Upper lobe of left lung (tissue), 6 donors: Measurements from ENCODE around the gene LOX. TPM values are rescaled to one million over a fixed set of nuclear protein-coding genes. Genes with fewer than 3 reads are reported as not detected.

Source experiments
- ATAC-seq, 2 donors: fragments of 200-7000 bp; cut with Tn5 transposase; one replicate each; pipeline ENCODE4 v1.9.1; 2022; ENCODE audit warnings: mild to moderate bottlenecking in 2 of 2, moderate library complexity in 2 of 2; ENCODE audit not compliant: low FRiP score in 2 of 2
- DNase-seq, 2 donors: peaks; one replicate each; pipeline ENCODE4 v3.0.0-alpha.2; 2019 to 2020
- H3K27ac ChIP-seq, 4 donors: fragments of 200-600 bp; sonication (generic); one replicate each; pipeline ENCODE4 v1.5.1; 2016 to 2019
- H3K27me3 ChIP-seq, 4 donors: fragments of 200-600 bp; sonication (generic); one replicate each; pipeline ENCODE4 v1.5.1; 2017 to 2019
- H3K36me3 ChIP-seq, 4 donors: fragments of 200-600 bp; sonication (generic); one replicate each; pipeline ENCODE4 v1.5.1; 2016 to 2019
- H3K4me1 ChIP-seq, 4 donors: fragments of 200-600 bp; sonication (generic); one replicate each; pipeline ENCODE4 v1.5.1; 2018 to 2019
- H3K4me3 ChIP-seq, 4 donors: fragments of 200-600 bp; sonication (generic); one replicate each; pipeline ENCODE4 v1.5.1; 2017 to 2019; ENCODE audit warnings: mild to moderate bottlenecking in 2 of 4, moderate library complexity in 1 of 4
- H3K9me3 ChIP-seq, 4 donors: fragments of 200-600 bp; sonication (generic); one replicate each; pipeline ENCODE4 v1.5.1; 2018 to 2019
- EP300 ChIP-seq, 4 donors: sonication (generic); formaldehyde crosslinking; IDR thresholded peaks; one replicate each; pipeline ENCODE4 v1.5.1; 2017; ENCODE audit warnings: antibody characterized with exemption in 4 of 4, control low read depth in 2 of 4
- POLR2A ChIP-seq, 4 donors: fragments of 450-650 bp; IDR thresholded peaks; one replicate each; pipeline ENCODE4 v1.5.1; 2016 to 2017; ENCODE audit warnings: antibody characterized with exemption in 4 of 4, mild to moderate bottlenecking in 2 of 4
- POLR2AphosphoS5 ChIP-seq, 2 donors: sonication (generic); formaldehyde crosslinking; IDR thresholded peaks; one replicate each; pipeline ENCODE4 v1.5.1; 2017; ENCODE audit warnings: antibody characterized with exemption in 2 of 2
- WGBS, 2 donors: methylation state at CpG; one replicate each; pipeline ENCODE4 v1.1.5; 2017 to 2018; 5-methylcytosine and 5-hydroxymethylcytosine counted together
- total RNA-seq, 6 donors: library from RNA; depleted of rRNA in 4 of 6; stranded (reverse); fragments of >200 nt in 4 of 6; gene quantifications; one replicate each; pipeline versions ENCODE4 v1.1.0 to v1.2.1, GENCODE V29; 2016 to 2021
- TF ChIP-seq, protein P1 (sequence below), 6 experiments: fragments of 450-650 bp in 4 of 6; fragments of 200-600 bp in 2 of 6; sonication (generic) in 2 of 6; IDR thresholded peaks; one replicate each; pipeline ENCODE4 v1.5.1; 2016 to 2019; ENCODE audit warnings: antibody characterized with exemption in 6 of 6
- donor health status: DM: no; HTN: no; CAD: no; lungs with moderate emphysema.
- donor health status: DM: no; HTN: yes; CAD: no; lungs with severe emphysema.

LOX gene
- total RNA-seq, 6 donors from 2014 or later: 5.2 to 48.7 (median 23.9) TPM

DNA sequence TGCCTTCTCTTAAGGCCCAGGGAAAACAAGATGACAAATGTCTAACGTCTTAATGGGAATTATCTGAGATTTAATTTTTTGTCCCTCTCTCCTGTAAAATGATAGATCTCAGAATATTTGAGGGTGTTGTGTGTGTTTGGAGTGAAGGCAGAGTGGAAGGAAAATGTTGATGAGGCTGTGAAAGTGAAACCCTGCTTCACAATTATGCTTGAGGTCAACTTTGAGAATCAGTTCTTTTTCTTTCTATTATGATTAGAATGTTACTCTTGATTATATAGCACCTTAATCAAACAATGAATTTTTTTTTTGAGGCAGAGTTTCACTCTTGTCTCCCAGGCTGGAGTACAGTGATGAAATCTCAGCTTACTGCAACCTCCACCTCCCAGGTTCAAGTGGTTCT lies 5.5 kb upstream of the LOX start:
- Histone ChIP-seq H3K4me3 (no peak overlapping the region), H3K36me3 (no peaks in the 10 kb centered on the region), H3K27me3 (no peaks in the 10 kb centered on the region), H3K27ac (no peak overlapping the region), H3K4me1 (peaks cover 0 to 2% (median 2%) of the 10 kb centered on the region in 4 donors), H3K9me3 (no peaks in the 10 kb centered on the region)
- ATAC-seq (no peak), DNase-seq (no peak)
- 77 to 88% methylated on average over 1 of the region's 1 CpG for WGBS, 2 donors
- TF ChIP-seq, protein P1, sequence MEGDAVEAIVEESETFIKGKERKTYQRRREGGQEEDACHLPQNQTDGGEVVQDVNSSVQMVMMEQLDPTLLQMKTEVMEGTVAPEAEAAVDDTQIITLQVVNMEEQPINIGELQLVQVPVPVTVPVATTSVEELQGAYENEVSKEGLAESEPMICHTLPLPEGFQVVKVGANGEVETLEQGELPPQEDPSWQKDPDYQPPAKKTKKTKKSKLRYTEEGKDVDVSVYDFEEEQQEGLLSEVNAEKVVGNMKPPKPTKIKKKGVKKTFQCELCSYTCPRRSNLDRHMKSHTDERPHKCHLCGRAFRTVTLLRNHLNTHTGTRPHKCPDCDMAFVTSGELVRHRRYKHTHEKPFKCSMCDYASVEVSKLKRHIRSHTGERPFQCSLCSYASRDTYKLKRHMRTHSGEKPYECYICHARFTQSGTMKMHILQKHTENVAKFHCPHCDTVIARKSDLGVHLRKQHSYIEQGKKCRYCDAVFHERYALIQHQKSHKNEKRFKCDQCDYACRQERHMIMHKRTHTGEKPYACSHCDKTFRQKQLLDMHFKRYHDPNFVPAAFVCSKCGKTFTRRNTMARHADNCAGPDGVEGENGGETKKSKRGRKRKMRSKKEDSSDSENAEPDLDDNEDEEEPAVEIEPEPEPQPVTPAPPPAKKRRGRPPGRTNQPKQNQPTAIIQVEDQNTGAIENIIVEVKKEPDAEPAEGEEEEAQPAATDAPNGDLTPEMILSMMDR (IDR thresholded peaks at IDR 0.05): no peak
- TF ChIP-seq EP300 (IDR thresholded peaks at IDR 0.05): no peak
- no peak for TF ChIP-seq POLR2AphosphoS5 (IDR thresholded peaks at IDR 0.05)
- TF ChIP-seq POLR2A (IDR thresholded peaks at IDR 0.05): no peak

DNA sequence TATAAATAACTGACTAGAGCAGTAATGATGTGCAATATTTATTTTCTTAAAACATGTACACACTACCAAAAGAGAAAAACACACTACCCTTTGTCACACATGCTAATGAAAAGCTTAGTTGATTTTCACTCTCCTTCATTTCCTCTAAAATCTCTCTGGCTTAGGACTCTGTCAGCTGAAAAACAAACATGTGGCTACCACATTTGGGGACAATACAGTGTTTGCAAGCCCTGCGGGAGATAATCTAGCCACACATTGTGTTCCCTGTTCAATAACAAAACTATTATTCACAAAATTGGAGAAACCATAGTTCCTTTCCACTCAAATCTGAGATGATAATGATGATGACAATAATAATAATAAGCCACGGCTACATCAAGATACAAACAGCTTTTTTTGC lies 3.5 kb upstream of the LOX start:
- TF ChIP-seq EP300 (IDR thresholded peaks at IDR 0.05) (no peak), POLR2AphosphoS5 (IDR thresholded peaks at IDR 0.05) (no peak), POLR2A (IDR thresholded peaks at IDR 0.05) (no peak)
- TF ChIP-seq, protein P1 (IDR thresholded peaks at IDR 0.05): no peak
- 65 to 84% methylated on average over 2 of the region's 2 CpGs for WGBS, 2 donors
- no peak for DNase-seq
- H3K4me1 ChIP-seq: peaks cover 5 to 22% (median 20%) of the 10 kb centered on the region in 4 donors
- no peak for ATAC-seq
- peaks cover 0 to 8% (median 1%) of the 10 kb centered on the region in 4 donors for H3K27me3 ChIP-seq
- H3K36me3 ChIP-seq: no peaks in the 10 kb centered on the region
- no peak overlapping the region for H3K4me3 ChIP-seq
- H3K27ac ChIP-seq: no peak overlapping the region
- H3K9me3 ChIP-seq: no peaks in the 10 kb centered on the region

DNA sequence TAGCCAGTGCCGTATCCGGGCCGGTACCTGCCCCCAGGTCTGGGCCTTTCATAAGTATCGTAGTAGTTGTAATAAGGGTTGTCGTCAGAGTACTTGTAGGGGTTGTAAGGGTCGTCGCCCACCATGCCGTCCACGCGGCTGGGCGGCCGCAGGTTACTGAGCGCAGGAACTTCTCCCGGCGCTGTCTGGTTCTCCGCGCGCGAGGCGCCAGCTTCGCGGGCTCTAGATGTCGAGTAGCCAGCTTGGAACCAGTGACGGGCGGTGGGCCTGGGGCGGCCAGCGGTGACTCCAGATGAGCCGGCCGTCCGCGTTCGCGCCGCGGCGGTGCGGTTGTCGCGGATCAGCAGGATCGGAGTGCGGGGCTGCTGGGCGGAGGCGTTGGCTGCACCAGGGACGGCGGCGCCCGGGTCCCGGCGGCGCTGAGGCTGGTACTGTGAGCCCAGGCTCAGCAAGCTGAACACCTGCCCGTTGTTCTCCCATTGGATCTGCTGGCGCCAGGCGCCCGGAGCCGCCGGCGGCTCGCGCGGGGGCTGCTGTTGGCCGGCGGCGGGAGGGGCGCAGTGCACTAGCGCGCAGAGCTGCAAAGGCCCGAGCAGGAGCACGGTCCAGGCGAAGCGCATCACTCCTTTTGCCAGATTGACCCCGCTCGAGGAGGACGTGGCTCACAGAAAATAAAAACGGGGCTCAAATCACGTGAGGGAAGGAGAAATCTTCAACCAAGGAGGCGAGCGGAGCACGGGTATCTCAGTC lies 518 bp downstream of the LOX start:
- Histone ChIP-seq H3K9me3 (no peaks in the 10 kb centered on the region), H3K27me3 (peaks cover 0 to 8% (median 1%) of the 10 kb centered on the region in 4 donors), H3K4me1 (peaks cover 5 to 27% (median 22%) of the 10 kb centered on the region in 4 donors), H3K36me3 (peaks cover 0 to 4% (median 0%) of the 10 kb centered on the region in 4 donors), H3K4me3 (peak overlapping the region; percentile 50 to 56 (median 52)), H3K27ac (peak overlapping the region; percentile 35 to 63 (median 53))
- peak; percentile 17 to 54 for ATAC-seq
- no peak for TF ChIP-seq POLR2AphosphoS5 (IDR thresholded peaks at IDR 0.05)
- no peak for TF ChIP-seq POLR2A (IDR thresholded peaks at IDR 0.05)
- TF ChIP-seq, protein P1 (IDR thresholded peaks at IDR 0.05): no peak
- TF ChIP-seq EP300 (IDR thresholded peaks at IDR 0.05): no peak
- peak in 1 of 2 donors; percentile 89 for DNase-seq
- 1 to 2% methylated on average over 27 to 33 of the region's 78 CpGs for WGBS, 2 donors

DNA sequence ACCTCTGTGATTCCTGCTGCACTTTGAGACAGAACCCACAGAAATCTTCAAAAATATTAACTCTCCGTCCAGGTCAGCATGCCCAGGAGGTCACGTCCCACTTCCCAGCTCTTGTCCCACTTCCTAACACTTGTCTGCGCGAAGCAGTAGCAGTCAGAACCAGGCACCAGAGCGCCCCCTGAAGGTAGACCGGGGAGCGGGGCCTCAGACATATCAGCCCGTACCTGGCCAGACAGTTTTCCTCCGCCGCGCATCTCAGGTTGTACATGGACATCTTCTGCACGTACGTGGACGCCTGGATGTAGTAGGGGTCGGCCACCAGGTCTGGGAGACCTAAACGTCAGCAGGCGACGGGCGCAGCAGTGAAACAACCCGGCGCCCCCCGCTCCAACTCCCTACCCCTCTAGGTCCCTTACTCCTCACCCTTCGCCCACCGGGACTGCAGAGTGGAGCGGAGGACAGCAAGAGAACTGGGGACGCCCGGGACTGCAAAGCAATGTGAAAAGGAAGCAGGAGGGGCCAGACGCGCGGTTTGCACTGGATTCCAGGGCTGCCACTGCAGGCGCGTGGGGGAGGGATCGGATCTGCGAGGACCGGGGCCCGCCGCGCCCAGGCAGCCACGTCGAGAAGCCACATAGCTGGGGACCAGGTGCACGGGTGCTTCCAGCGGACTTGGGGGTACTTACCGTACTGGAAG lies 1.2 kb downstream of the LOX start:
- H3K4me1 ChIP-seq: peaks cover 5 to 27% (median 22%) of the 10 kb centered on the region in 4 donors
- H3K4me3 ChIP-seq: peak overlapping the region; percentile 50 to 56 (median 52)
- H3K27ac ChIP-seq: peak overlapping the region in 3 of 4 donors; percentile 52 to 63 (median 54)
- no peaks in the 10 kb centered on the region for H3K9me3 ChIP-seq
- H3K27me3 ChIP-seq: peaks cover 0 to 8% (median 1%) of the 10 kb centered on the region in 4 donors
- peaks cover 0 to 4% (median 0%) of the 10 kb centered on the region in 4 donors for H3K36me3 ChIP-seq
- DNase-seq (peak; percentile 78 to 84), ATAC-seq (peak; percentile 83 to 85)
- 4 to 6% methylated on average over 22 to 43 of the region's 43 CpGs for WGBS, 2 donors
- TF ChIP-seq EP300 (IDR thresholded peaks at IDR 0.05): no peak
- TF ChIP-seq, protein P1 (IDR thresholded peaks at IDR 0.05): peak; percentile 48 to 73 (median 64)
